Measurements from ENCODE around the gene ALDOC. TPM values are rescaled to one million over a fixed set of nuclear protein-coding genes. Genes with fewer than 3 reads are reported as not detected.

The ALDOC gene
- total and polyA plus RNA-seq, 4 donors: 15.5 to 52.5 (median 30.6) TPM

GRCh38 chr17:28554565-28554964, 22.1 kb downstream of the ALDOC start:
- H3K36me3 ChIP-seq (ENCODE audit: control insufficient read depth in 4 of 4, insufficient read depth in 4 of 4, low read length in 4 of 4): peaks cover 9 to 40% (median 33%) of the 10 kb centered on the region in 4 donors
- 86 to 97% methylated on average over 6 of the region's 6 CpGs for WGBS, 2 donors
- ATAC-seq (ENCODE audit: insufficient read depth, low FRiP score) (no peak), DNase-seq (no peak)
- no peak overlapping the region for H3K4me3 ChIP-seq
- H3K27me3 ChIP-seq (ENCODE audit: control insufficient read depth in 3 of 3, insufficient read depth in 3 of 3, low read length in 2 of 3): no peaks in the 10 kb centered on the region
- no peaks in the 10 kb centered on the region for H3K9me3 ChIP-seq (ENCODE audit: control insufficient read depth in 4 of 4, insufficient read depth in 3 of 4, low read length in 3 of 4)
- H3K4me1 ChIP-seq (ENCODE audit: control insufficient read depth in 5 of 5, insufficient read depth in 5 of 5, low read length in 5 of 5): peaks cover 0 to 12% (median 4%) of the 10 kb centered on the region in 5 donors
- H3K27ac ChIP-seq (ENCODE audit: low read depth in 1 of 2, low read length in 1 of 2): no peak overlapping the region
- TF ChIP-seq CTCF (IDR thresholded peaks at IDR 0.05; ENCODE audit: control extremely low read depth, extremely low read depth): no peak
- no peak overlapping the region for H3K9ac ChIP-seq (ENCODE audit: insufficient read depth in 1 of 2, low read length in 2 of 2)

- H3K27ac ChIP-seq (ENCODE audit: low read depth in 1 of 2, low read length in 1 of 2): peak overlapping the region in 1 of 2 donors; percentile 26
- peaks cover 0 to 12% (median 4%) of the 10 kb centered on the region in 5 donors for H3K4me1 ChIP-seq (ENCODE audit: control insufficient read depth in 5 of 5, insufficient read depth in 5 of 5, low read length in 5 of 5)
- peak overlapping the region in 1 of 2 donors; percentile 57 for H3K9ac ChIP-seq (ENCODE audit: insufficient read depth in 1 of 2, low read length in 2 of 2)
- peaks cover 6 to 35% (median 32%) of the 10 kb centered on the region in 4 donors for H3K36me3 ChIP-seq (ENCODE audit: control insufficient read depth in 4 of 4, insufficient read depth in 4 of 4, low read length in 4 of 4)
- no peak overlapping the region for H3K4me3 ChIP-seq
- DNase-seq (no peak), ATAC-seq (ENCODE audit: insufficient read depth, low FRiP score) (no peak)
- 91% methylated on average over 5 of the region's 5 CpGs for WGBS, 2 donors
- no peaks in the 10 kb centered on the region for H3K27me3 ChIP-seq (ENCODE audit: control insufficient read depth in 3 of 3, insufficient read depth in 3 of 3, low read length in 2 of 3)
- H3K9me3 ChIP-seq (ENCODE audit: control insufficient read depth in 4 of 4, insufficient read depth in 3 of 4, low read length in 3 of 4): no peaks in the 10 kb centered on the region
- no peak for TF ChIP-seq CTCF (IDR thresholded peaks at IDR 0.05; ENCODE audit: control extremely low read depth, extremely low read depth)
These were observed 23.6 kb downstream of the ALDOC start for GRCh38 chr17:28553000-28553505.

GRCh38 chr17:28552176-28552999, 24.3 kb downstream of the ALDOC start, which contains the start of gene UNC119:
UNC119 (minus strand) TSS chr17:28552624; CDS start chr17:28552557, 67 bp downstream.
- peak; percentile 94 for ATAC-seq (ENCODE audit: insufficient read depth, low FRiP score)
- peak within 1 kb of the TSS in 1 of 2 donors; percentile 57 for H3K9ac ChIP-seq (ENCODE audit: insufficient read depth in 1 of 2, low read length in 2 of 2)

More at GRCh38 chr17:28552176-28552999, 24.3 kb downstream of the ALDOC start, which contains the start of gene UNC119:
- H3K27ac ChIP-seq (ENCODE audit: low read depth in 1 of 2, low read length in 1 of 2): peak within 1 kb of the TSS in 1 of 2 donors; percentile 61
- H3K9me3 ChIP-seq (ENCODE audit: control insufficient read depth in 4 of 4, insufficient read depth in 3 of 4, low read length in 3 of 4): no peaks in the 10 kb centered on the region
- WGBS, 2 donors: 2 to 3% methylated on average over 32 to 66 of the region's 67 CpGs
- no peak for TF ChIP-seq CTCF (IDR thresholded peaks at IDR 0.05; ENCODE audit: control extremely low read depth, extremely low read depth)
- DNase-seq: peak; percentile 85 to 88 (median 87)
- H3K4me1 ChIP-seq (ENCODE audit: control insufficient read depth in 5 of 5, insufficient read depth in 5 of 5, low read length in 5 of 5): peaks cover 0 to 12% (median 4%) of the 10 kb centered on the region in 5 donors
- H3K36me3 ChIP-seq (ENCODE audit: control insufficient read depth in 4 of 4, insufficient read depth in 4 of 4, low read length in 4 of 4): peaks cover 6 to 35% (median 31%) of the 10 kb centered on the region in 4 donors
- H3K4me3 ChIP-seq: peak within 1 kb of the TSS; percentile 66
- H3K27me3 ChIP-seq (ENCODE audit: control insufficient read depth in 3 of 3, insufficient read depth in 3 of 3, low read length in 2 of 3): no peaks in the 10 kb centered on the region
